Smooth muscle cell (in vitro differentiated cells): ENCODE data around the gene BHLHE40. TPM values are rescaled to one million over a fixed set of nuclear protein-coding genes. Genes with fewer than 3 reads are reported as not detected.

Experiments
- DNase-seq: peaks from one replicate; lab custom pipeline; 2025; ENCODE audit not compliant: unreplicated experiment; lab: John Stamatoyannopoulos, UW
- H2AFZ ChIP-seq: fragments of 200-600 bp; sonication (generic); 2 replicates; pipeline ENCODE4 v1.6.0; 2016; ENCODE audit warnings: antibody characterized with exemption, low read depth, mild to moderate bottlenecking
- H3F3A ChIP-seq: fragments of 200-600 bp; sonication (generic); 2 replicates; pipeline ENCODE4 v1.6.0; 2017; ENCODE audit warnings: antibody characterized with exemption, low read depth
- H3K27ac ChIP-seq: fragments of 200-600 bp; sonication (generic); 2 replicates; pipeline ENCODE4 v1.5.1; 2016; ENCODE audit warnings: low read depth, mild to moderate bottlenecking
- H3K27me3 ChIP-seq: fragments of 200-600 bp; sonication (generic); 2 replicates; pipeline ENCODE4 v1.6.1; 2016; ENCODE audit warnings: low read depth, mild to moderate bottlenecking
- H3K36me3 ChIP-seq: fragments of 200-600 bp; sonication (generic); 2 replicates; pipeline ENCODE4 v1.5.1; 2016; ENCODE audit warnings: low read depth
- H3K4me1 ChIP-seq: fragments of 200-600 bp; sonication (generic); 2 replicates; pipeline ENCODE4 v1.5.1; 2016; ENCODE audit warnings: low read depth
- H3K4me2 ChIP-seq: fragments of 200-600 bp; sonication (generic); 2 replicates; pipeline ENCODE4 v1.6.0; 2016; ENCODE audit warnings: mild to moderate bottlenecking
- H3K4me3 ChIP-seq: fragments of 200-600 bp; sonication (generic); 2 replicates; pipeline ENCODE4 v1.5.1; 2016; ENCODE audit warnings: mild to moderate bottlenecking
- H3K79me2 ChIP-seq: fragments of 200-600 bp; sonication (generic); 2 replicates; pipeline ENCODE4 v1.6.0; 2016; ENCODE audit warnings: low read depth, mild to moderate bottlenecking
- H3K9ac ChIP-seq: fragments of 200-600 bp; sonication (generic); 2 replicates; pipeline ENCODE4 v1.6.0; 2016; ENCODE audit warnings: low read depth
- H3K9me3 ChIP-seq: fragments of 200-600 bp; sonication (generic); replicated peaks from 2 replicates; pipeline ENCODE4 v1.5.1; 2016; ENCODE audit warnings: low read depth
- H4K20me1 ChIP-seq: fragments of 200-600 bp; sonication (generic); 2 replicates; pipeline ENCODE4 v1.6.0; 2016; ENCODE audit warnings: low read depth
- CTCF ChIP-seq: fragments of 200-600 bp; sonication (generic); IDR thresholded peaks from 2 replicates; pipeline ENCODE4 v1.5.1; 2017; ENCODE audit warnings: borderline replicate concordance, mild to moderate bottlenecking, antibody characterized with exemption; ENCODE audit not compliant: insufficient read depth, poor library complexity, severe bottlenecking
- WGBS: methylation state at CpG from one replicate; pipeline ENCODE4 v1.1.7; 2016; ENCODE audit warnings: low lambda C conversion rate; 5-methylcytosine and 5-hydroxymethylcytosine counted together
- polyA plus RNA-seq: library from polyadenylated mRNA; unstranded; fragments of >200 nt; fragmentation: Nextera tagmentation; extraction: Ambion mirVana; gene quantifications from 2 replicates; pipeline ENCODE4 v1.2.1, GENCODE V29; 2016
- total RNA-seq: library from RNA; depleted of rRNA; stranded (reverse); fragments of >200 nt; gene quantifications from 2 replicates; pipeline ENCODE4 v1.2.3, GENCODE V29; 2014

The BHLHE40 gene
- total and polyA plus RNA-seq, 2 experiments from 2014 or later, result 195 to 209 TPM

DNA sequence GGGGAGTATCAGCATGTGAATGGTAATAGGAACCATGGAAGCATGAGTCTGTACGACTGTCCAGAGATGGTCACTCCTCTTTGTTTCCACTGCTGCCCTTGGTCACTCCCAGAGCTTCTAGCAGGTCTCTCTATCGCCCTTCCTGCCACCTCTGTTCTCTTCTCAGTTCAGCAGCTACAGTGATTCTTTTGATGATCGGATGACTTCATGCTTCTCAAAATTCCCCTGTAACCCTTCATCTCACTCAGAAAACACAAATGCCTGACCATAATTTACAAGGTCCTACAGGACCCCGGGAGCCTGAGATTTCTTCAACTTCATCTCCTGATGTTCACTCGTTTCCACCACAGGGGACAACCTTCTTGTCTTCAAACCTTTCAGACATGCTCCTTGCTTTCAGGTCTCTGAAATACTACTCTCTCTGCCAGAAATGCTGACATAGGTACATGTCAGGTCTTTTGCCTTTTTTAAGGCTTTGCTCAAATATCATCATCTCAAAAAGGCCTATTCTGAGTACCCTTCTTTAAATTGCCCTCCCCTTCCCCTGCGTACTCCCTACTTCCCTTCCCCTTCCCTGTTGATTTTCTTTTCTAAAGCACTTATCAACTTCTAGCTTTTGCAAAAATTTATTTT lies 42.1 kb upstream of the BHLHE40 start:
- Histone ChIP-seq H3K9me3 (no peaks in the 10 kb centered on the region), H3K27ac (no peak overlapping the region), H3K9ac (no peak overlapping the region), H3F3A (no peaks in the 10 kb centered on the region), H3K4me1 (no peaks in the 10 kb centered on the region), H4K20me1 (no peaks in the 10 kb centered on the region), H3K4me2 (no peak overlapping the region), H3K36me3 (no peaks in the 10 kb centered on the region), H2AFZ (no peak overlapping the region), H3K27me3 (no peaks in the 10 kb centered on the region), H3K4me3 (no peak overlapping the region), H3K79me2 (no peaks in the 10 kb centered on the region)
- 82% methylated on average over 6 of the region's 6 CpGs for WGBS
- no peak for TF ChIP-seq CTCF
- DNase-seq, result no peak

GRCh38 chr3:4938281-4938982 lies 40.8 kb upstream of the BHLHE40 start:
- H3K4me3 ChIP-seq, result no peak overlapping the region
- no peak for DNase-seq
- no peaks in the 10 kb centered on the region for H3K9me3 ChIP-seq
- no peak overlapping the region for H2AFZ ChIP-seq
- no peak overlapping the region for H3K27ac ChIP-seq
- no peaks in the 10 kb centered on the region for H3K36me3 ChIP-seq
- WGBS, result 96% methylated on average over 3 of the region's 3 CpGs
- H3K79me2 ChIP-seq, result no peaks in the 10 kb centered on the region
- no peak for TF ChIP-seq CTCF
- no peaks in the 10 kb centered on the region for H3F3A ChIP-seq
- H3K4me2 ChIP-seq, result no peak overlapping the region
- H4K20me1 ChIP-seq, result no peaks in the 10 kb centered on the region
- no peaks in the 10 kb centered on the region for H3K4me1 ChIP-seq
- no peaks in the 10 kb centered on the region for H3K27me3 ChIP-seq
- H3K9ac ChIP-seq, result no peak overlapping the region

DNA sequence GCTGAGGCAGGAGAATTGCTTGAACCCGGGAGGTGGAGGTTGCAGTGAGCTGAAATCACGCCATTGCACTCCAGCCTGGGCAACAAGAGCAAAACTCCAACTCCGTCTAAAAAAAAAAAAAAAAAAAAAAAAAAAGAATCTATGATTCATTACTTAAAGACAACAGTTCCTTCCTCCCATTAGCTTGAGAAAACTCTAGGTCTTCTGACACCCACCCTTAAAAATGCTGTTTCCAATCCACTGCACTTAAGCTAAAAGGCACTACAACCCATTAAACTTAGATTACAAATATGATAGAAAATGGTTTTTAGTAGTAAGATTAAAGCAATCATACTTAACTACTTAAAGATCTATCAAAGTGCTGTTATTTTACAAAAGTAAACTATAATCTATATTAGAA lies 40.0 kb upstream of the BHLHE40 start:
- Histone ChIP-seq H3K27me3 (no peaks in the 10 kb centered on the region), H3K4me3 (no peak overlapping the region), H3K79me2 (no peaks in the 10 kb centered on the region), H3K9ac (no peak overlapping the region), H3K27ac (no peak overlapping the region), H3F3A (no peaks in the 10 kb centered on the region), H3K4me2 (no peak overlapping the region), H3K4me1 (no peaks in the 10 kb centered on the region), H3K9me3 (no peaks in the 10 kb centered on the region), H2AFZ (no peak overlapping the region), H4K20me1 (no peaks in the 10 kb centered on the region), H3K36me3 (no peaks in the 10 kb centered on the region)
- WGBS, result 69% methylated on average over 3 of the region's 3 CpGs
- no peak for DNase-seq
- no peak for TF ChIP-seq CTCF
